Heart left ventricle (tissue), 13 donors: ENCODE measurements around the gene SLC13A4.

Experiments used
- CTCF ChIP-seq, 12 donors: fragments of 200-600 bp; sonication (generic) in 4 of 12; IDR thresholded peaks; one replicate each; pipeline versions ENCODE4 v1.5.0 to v1.8.0; 2018 to 2022; ENCODE audit warnings: antibody characterized with exemption in 12 of 12, mild to moderate bottlenecking in 5 of 12
- POLR2A ChIP-seq, 2 donors: fragments of 450-650 bp; IDR thresholded peaks; one replicate each; pipeline ENCODE4 v1.6.1; 2017; ENCODE audit warnings: antibody characterized with exemption in 2 of 2, mild to moderate bottlenecking in 2 of 2, moderate library complexity in 2 of 2
- donor health status: ischemic (EF 13 %, LVEDD 7.1; RV severe dilation, severe dysfunction).
- donor health status: DM: no; HTN: yes; CAD: no.
- donor health status: DM: no; HTN: no; CAD: no.
- donor health status: ischemic (EF 25% LVEDD 6.9; RV normal size, moderate dysfunction).
- donor health status: ischemic (EF 25% LVEDD 5.7; RV mildly dilated, moderate dysfunction).
- donor health status: ischemic (EF 35%, LVEDD 5.7; RV mildly dilated, moderate dysfunction).
- donor health status: nonischemic (EF 11% LVEDD 7.7; RV severe dilation, severe dysfunction).
- donor health status: DM: yes; HTN: yes; CAD: no.
- donor health status: PGD.
- donor health status: ischemic (EF 29% LVEDD 5.4; RV normal size, mild dysfunction).
- donor health status: nonischemic (EF 23%, LVEDD 6.1; RV moderate dilation, normal function).

GRCh38 chr7:135672560-135673359, 55.2 kb downstream of the SLC13A4 start:
- TF ChIP-seq CTCF (IDR thresholded peaks at IDR 0.05) (peak; percentile 66 to 85 (median 80)), POLR2A (IDR thresholded peaks at IDR 0.05) (no peak)
